SIG-M5 (cell line): ENCODE data around the gene COL5A1.

Experiments
- DNase-seq: peaks from one replicate; lab custom pipeline; 2025; lab: John Stamatoyannopoulos, UW

COL5A1 gene

DNA sequence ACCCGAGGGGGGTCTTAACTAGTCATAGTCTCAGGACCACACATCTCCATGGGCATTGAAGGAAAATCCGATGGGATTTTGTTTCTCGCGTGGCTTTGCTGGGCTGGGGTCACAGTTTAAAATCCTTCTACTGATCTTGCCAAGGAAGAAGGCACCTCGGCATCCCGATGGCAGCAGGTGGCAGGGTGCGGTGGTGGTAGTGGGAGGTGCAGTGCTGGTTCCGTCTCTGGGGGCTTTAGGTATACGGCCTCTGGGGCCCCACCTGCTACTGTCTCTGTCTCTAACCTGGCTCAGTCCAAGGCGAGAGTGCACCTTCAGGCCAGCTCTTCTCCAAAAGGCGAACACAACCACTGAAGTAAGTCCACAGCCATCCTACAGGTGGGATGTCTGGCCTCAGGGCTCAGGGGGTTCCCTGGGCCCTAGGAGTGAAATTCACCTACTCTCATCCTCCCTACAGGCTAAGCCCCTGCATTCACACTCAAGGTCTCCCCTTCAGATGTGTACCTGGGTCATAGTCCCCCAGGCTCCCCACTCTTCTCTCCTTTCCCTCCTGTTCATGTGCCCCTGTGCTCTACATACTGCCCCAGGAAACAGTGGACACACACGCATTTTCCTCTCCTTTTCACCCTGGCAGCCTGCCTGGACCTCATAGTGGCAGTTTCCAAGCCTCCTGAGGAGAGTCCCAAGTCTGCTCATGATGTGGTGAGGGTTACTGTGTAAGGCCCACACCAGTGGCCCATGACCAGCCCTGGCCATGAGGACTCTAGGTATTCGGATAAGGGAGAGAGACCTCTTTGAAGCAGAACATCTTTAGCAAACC, 238.3 kb downstream of the COL5A1 start:
- no peak for DNase-seq

- no peak for DNase-seq
These were observed 239.1 kb downstream of the COL5A1 start, which contains the start of gene FCN2 for GRCh38 chr9:134880484-134881312. Gene FCN2, plus strand, starts transcription at chr9:134880810. Its CDS starts 12 bp downstream, at chr9:134880822.

DNA sequence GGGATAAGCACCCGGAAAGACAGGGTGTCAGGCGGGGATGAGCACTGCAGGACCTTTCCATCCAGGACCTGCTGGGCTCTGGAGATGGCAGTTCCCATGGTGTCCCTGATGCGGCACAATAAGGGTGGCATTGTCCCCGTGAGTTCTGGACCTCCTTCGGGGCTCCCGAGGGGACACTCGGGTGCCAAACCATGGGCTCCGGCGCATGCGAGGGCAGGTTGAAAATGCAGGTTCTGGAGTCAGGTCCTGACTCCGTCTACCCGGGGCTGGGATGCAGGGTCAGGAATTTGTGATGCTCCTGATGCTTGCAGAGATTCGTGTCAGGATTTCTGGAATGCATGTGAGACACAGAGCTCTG, 239.7 kb downstream of the COL5A1 start:
- DNase-seq = no peak

- no peak for DNase-seq
These were observed 240.7 kb downstream of the COL5A1 start for GRCh38 chr9:134882204-134882785.

DNA sequence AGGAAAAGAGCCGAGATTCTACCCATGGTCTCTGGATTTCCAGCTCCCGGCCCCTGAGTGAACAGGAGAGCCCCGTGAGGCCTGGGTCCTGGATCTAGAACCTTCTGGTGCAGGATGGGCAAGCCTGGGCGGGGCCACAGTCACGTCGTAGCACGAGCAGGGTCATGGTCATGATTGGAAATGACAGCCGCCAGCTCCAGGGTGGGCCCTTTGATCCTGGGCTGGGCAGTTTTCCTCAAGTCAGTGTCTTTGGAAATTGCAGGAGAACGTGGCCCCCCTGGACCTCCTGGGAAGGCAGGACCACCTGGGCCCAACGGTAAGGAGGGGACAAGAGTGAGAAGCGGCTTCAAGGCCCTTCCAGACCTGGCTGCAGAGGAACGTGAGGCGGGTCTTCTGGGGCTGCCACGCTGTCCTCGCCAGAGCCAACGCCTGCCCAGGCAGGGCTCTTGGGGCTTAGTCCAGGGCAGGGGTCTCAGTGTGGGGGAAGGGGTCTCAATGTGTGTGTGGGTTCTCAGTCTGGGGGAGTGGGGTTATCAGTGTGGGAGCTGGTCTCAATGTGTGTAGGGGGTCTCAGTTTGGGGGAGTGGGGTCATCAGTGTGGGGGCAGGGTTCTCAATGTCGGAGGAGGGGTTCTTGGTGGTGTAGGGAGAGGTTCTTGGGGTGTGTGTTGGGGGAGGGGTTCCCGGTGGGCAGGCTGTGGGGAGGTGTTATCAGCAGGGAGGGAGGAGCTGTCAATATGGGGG, 241.6 kb downstream of the COL5A1 start:
- no peak for DNase-seq

DNA sequence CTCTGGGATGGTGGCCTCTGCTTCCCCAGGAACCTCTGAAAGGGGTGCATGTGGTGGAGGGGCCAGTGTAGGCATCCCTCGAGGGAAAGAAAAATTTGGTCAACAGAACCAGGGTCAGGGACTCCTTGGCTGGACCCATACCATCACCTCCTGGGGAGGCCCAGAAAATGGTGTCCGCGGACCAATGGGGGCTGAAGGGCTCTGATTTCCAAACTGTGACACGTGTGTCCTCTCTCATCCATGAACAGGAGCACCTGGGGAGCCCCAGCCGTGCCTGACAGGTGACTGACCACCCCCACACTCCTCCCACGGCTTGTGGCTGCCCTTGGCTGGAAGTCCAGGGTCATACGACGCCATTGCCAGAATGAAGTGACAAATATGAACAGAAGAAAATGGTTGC, 242.9 kb downstream of the COL5A1 start:
- no peak for DNase-seq

GRCh38 chr9:134885001-134885678, 243.5 kb downstream of the COL5A1 start:
- DNase-seq = no peak

GRCh38 chr9:134885679-134886412, 244.2 kb downstream of the COL5A1 start:
- DNase-seq = no peak

DNA sequence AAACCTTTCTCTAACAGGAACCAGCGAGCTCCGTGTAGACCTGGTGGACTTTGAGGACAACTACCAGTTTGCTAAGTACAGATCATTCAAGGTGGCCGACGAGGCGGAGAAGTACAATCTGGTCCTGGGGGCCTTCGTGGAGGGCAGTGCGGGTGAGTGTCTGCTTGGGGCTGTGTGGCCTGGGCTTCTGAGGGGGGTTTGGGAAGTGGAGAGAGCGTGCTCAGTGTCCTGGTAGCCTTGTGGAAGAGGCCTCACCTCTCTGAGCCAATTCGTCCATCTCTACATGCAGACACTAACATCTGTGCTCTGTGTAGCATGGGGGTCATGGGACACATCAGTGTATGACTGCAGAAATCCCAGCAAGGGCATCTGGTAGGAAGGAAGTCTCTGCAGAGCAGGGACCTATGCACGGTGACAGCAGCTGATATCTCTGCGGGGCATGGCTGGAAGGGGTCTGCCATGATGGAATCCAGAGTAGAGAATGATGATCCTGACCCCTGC, 244.9 kb downstream of the COL5A1 start:
- no peak for DNase-seq

DNA sequence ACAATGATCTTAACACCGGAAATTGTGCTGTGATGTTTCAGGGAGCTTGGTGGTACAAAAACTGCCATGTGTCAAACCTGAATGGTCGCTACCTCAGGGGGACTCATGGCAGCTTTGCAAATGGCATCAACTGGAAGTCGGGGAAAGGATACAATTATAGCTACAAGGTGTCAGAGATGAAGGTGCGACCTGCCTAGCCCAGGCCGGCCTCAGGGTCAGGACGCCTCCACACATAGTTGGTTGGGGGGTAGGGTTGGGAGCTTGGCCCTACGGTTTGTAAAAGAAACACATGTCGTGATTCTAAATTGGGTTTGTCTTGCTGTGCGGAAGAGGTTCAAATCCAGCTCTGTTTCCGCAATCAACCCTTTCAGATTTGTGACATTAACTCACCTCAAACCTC, 245.6 kb downstream of the COL5A1 start:
- no peak for DNase-seq

GRCh38 chr9:134887686-134888602, 246.3 kb downstream of the COL5A1 start:
- DNase-seq = no peak

GRCh38 chr9:134888603-134889190, 247.1 kb downstream of the COL5A1 start:
- no peak for DNase-seq

DNA sequence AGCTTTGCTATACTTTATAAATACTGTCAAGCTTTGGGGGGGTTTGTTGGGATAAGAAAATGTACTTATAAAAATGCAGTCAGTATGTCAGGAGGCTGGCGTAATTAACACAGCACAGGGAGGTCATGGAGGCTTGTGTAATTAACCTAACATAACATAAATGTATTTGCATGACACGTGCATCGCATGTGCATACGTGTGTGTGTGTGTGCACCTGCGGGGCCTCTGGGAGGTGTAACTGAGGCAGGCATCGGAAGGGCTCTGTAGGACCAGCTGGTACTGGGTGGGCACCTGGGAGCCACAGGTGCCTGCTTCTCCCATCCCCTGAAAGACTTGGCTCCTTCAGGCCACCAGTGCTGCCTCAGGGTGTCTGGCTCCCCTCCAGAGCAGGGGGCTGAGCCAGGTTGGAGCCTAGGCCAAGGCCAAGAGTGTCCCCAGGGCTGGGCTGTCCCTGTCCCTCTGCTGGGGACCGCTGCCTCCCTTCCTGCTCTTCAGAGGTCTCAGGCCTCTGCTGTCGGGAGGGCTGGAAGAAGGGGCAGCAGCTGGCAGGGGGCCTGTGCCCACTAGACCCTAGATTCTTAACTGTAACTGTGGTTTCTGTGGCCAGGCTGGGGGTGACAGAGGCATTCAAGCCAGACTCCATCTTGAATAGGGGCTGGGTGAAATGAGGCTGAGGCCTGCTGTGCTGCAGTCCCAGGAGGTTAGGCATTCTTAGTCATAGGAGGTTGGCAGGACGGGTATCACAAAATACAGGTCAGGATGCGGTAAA, 248.0 kb downstream of the COL5A1 start:
- no peak for DNase-seq

DNA sequence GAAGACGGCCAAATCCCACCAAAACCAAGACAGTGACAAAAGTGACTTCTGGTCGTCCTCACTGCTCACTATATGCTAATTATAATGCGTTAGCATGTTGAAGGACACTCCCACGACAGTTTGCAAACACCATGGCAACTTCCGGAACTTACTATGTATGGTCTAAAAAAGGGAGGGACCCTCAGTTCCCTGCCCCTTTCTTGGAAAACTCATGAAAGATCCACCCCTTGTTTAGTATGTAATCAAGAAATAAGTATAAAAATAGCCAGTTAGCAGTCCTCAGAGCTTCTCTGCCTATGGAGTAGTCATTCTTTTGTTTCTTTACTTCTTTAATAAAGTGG, 248.5 kb downstream of the COL5A1 start:
- DNase-seq = no peak

- DNase-seq = no peak
These were observed 249.4 kb downstream of the COL5A1 start for GRCh38 chr9:134891053-134891452.

DNA sequence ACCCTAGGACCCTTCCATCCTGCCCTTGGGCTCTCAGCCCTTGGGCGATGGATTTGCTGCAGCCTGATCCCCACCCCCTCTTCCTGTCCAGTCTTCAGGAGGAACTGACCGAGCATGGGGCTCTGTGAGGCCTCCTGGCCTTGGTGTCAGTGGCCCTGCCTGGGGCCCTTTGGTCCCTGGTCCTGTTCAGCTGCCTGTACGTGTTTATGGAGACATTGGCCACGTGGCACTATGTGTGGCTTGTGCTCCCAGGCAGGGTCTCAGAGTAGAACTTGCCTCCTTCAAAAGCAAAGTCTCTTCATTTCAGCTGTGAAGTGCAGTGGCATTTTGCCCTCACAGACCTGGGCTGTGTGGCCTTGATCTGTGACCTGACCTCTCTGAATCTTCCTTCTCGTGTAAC, 250.1 kb downstream of the COL5A1 start:
- DNase-seq = no peak

DNA sequence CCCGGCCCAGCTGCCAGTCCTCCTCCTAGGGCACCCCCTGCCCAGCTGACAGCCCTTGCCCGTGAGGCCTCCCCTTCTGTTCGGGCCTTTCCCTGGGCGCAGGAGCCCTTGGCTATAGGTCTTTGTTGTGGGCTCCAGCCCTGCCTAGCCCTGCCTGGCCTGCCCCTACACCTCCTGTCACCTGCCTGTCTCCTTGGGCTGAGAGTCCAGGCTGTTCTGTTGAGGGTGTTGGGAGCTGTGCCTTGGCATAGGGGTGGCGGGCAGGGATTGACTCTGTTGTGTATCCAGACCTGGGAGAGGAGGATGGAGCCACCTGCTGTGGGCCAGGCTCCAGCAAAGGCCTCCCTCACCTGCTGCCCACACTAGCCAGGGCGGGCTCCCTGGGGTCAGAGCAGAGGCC, 250.6 kb downstream of the COL5A1 start:
- DNase-seq = no peak

DNA sequence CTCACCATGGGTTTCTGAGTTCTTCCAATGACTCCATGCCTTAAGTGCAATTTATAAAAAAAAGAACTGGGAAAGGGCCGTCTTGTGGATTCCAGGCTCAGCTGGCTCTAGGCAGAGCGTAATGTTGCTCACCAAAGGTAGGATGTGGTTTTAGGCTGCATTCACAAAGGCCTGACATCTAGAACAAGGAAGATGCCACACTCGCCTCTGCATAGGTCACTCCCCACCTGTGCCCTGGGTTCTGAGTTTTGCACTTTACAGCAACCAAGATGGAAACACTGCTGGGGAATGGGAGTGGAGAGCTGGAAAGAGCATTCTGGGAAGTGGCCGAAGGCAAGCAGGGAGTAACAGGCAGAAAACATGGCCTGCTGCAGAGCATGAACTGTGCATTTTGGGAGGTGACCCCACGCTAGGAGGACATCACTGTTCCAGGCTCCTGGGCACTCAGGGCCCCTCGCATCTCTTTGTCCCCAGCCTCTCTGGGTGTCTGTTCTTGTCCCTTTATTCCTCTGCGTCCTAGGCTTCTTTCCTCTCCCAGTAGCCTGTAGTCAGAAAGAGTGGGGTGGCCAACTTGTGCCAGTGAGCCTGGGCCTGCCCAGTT, 251.3 kb downstream of the COL5A1 start:
- no peak for DNase-seq
